Cerebellar cortex (tissue), 1 donor: ENCODE results near the gene CETP.
"Not testable (repeated sequence)": the region's sequence is repeated elsewhere in the genome, so short reads cannot be mapped to it uniquely, and the experiment has no call there.

ENCODE experiments used
- DNase-seq: peaks from one replicate; pipeline ENCODE4 v3.0.0-alpha.2; 2015; ENCODE audit warnings: low spot score

The CETP gene

GRCh38 chr16:56997931-56998330 is 36.2 kb downstream of the CETP start:
- DNase-seq: no peak

- no peak for DNase-seq
These were observed 36.6 kb downstream of the CETP start for GRCh38 chr16:56998352-56998751.

DNA sequence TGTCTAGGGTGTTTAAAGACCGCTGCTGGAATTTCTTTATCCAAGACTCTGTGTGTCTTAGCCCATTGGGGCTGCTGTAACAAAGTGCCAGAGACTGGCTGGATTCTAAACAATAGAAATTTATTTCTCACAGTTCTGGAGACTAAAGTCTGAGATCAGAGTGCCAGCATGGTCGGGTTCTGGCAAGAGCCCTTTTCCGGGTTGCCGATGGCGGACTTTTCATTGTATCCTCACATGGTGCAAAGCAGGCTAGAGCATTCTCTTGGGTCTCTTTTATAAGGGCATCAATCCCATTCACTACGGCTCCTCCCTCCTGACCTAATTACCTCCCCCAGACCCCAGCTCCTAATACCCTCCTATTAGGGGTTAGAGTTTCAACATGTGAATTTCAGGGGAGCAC is 37.1 kb downstream of the CETP start:
- DNase-seq: no peak

DNA sequence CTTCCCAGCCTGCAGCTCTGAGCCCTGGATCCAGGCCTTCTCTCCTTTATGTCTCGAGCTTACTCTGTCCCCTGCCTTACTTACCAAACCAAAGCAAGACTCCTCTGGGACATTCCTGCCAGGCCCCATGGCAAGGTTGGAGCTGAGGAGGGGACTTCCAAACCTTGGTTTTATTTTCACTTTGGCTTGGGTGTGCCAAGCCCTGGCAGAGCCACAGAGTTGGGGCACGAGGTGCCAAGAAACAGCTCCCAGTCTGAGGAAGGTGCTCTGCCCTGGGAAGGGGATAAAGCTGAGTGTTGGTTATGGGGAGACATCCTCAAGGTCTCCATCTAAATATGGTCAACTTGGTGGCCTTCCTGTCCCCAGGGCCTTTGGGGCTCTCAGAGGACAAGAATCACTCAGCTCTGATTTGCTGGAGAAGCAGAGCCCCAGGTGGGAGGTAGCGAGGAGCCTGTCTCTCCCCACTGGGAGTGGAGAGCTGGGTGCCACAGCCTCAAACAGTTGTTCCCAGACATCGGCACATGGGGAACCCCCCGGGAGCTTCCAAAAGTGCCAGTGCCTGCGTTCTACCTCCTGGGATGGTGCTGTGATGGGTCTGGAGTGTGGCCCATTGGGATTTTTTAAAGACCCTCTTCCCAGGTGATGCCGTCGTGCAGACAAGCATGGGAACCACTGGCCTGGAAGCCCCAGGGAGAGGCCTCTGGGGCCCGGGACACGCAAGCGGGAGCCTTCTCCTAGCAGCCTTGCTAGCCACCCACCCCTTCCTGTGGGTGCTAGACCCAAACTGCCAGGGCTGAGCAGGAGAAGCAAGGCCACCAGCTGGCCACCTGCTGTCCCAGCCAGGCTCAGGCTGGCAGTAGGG is 37.9 kb downstream of the CETP start:
- DNase-seq: no peak

- DNase-seq: no peak
These were observed 38.7 kb downstream of the CETP start for GRCh38 chr16:57000271-57001025.

DNA sequence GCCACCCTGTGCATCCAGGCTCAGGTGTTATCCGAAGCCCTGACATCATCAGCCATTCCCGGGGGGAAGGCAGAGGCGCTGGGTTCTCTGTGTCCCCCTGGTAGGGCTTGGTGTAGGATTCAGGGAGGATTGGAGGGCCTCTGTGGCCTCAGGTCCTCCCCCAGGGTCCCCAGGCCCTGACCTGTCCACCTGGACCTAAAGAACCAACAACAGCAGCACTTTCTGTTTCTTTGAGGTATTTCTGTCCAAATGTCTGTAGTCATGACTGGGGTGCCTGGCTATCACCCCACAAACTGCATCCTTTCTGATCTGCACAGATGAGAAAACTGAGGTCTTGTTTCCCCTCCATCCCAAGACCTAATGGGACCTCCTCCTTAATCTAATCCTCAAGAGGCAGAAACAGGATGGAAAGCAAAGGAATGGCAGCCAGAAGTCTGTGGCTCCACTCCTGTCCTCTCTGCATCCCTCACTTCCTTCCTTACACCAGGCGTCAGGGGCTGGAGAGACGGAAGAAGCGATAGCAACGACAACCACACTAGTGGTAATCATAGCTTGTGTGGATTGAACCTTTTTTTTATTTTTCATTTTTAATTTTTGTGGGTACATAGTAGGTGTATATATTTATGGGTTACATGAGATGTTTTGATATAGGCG is 39.4 kb downstream of the CETP start:
- no peak for DNase-seq

- DNase-seq: no peak
These were observed 42.0 kb downstream of the CETP start for GRCh38 chr16:57003439-57004386.

- no peak for DNase-seq
These were observed 42.9 kb downstream of the CETP start for GRCh38 chr16:57004387-57005250.

DNA sequence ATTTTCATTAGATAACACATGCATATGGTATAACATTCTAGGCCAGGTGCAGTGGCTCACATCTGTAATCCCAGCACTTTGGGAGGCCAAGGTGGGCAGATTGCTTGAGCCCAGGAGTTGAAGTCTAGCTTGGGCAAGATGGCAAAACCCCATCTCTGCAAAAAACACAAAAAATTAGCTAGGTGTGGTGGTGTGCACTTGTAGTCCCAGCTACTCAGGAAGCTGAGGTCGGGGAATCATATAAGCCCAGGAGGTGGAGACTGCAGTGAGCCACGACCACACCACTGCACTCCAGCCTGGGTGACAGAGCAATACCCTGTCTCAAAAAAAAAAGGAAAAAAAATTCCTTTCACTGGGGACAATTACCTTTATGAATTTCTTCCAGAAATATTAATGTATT is 43.8 kb downstream of the CETP start:
- not testable (repeated sequence) for DNase-seq

DNA sequence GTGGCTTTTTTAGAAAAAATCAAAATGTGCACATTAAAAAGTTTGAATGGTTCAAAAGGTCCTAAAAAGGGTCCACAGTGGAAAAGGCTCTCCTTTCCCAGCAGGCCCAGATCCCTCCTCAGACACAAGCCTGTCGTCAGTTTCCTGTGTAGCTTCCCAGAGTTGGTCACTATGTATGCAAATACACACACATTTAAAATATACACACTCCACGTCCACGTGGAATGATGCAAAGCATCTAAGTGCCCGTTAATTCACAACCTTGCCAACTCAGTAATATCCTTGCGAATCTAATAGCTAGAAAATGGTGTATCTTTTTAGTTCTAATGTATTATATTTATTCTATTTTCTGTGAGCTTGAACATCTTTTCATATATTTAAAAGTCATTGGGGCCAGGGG is 45.3 kb downstream of the CETP start:
- DNase-seq: no peak

GRCh38 chr16:57007530-57007929 is 45.8 kb downstream of the CETP start:
- DNase-seq: no peak

DNA sequence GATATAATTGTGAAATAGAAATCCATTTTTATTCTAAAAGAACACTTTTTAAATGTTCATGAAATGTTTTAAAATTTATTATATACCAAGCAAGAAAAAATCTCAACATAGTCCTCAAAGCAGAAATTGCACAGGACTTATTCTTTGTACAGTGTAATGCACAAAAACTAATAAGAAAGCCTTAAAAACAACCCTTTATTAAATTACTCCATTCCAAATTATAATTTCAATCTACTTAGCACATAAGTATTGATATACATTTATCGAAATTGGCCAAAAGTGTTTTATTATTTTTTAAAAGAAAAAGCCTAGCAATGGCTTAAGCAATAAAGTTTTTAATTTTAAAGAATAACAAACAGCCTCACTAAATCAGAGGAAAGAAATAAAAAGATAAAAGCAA is 46.7 kb downstream of the CETP start:
- DNase-seq: no peak

DNA sequence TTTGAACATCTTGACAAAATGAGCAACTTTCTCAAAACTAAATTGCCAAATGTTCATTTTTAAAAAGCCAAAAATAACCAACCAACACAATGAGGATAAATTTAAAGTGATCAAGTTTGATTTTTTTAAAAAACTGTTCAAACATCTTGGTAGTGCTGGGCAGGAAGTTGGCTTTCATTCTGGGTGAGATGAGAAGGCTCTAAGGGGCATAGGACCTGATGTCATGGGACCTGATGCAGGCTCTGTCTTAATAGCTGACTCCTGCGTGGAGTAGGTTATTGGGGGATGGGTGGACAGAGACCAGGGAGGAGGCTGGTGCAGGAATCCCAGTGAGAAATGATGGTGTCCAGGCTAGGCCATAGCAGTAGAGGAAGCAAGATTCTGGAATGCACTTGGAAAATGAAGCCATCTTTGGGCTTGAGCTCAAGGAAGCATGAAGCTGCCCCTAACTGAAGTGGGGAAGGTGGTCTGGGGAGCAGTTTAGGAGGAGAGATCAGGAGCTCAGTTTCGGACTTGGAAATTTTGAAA is 48.0 kb downstream of the CETP start:
- no peak for DNase-seq

DNA sequence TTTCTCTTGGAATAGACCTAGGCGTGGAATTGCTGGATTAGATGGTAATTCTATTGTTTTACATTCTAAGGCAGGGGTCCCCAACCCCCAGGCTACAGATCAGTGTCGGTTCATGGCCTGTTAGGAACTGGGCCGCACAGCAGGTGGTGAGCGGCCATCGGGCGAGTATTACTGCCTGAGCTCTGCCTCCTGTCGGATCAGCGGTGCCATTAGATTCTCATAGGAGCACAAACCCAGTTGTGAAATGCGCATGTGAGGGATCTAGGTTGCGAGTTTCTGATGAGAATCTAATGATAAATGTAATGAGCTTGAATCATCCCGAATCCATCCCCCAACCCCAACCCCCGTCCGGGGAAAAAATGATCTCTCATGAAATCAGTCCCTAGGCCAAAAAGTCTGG is 50.6 kb downstream of the CETP start:
- no peak for DNase-seq

DNA sequence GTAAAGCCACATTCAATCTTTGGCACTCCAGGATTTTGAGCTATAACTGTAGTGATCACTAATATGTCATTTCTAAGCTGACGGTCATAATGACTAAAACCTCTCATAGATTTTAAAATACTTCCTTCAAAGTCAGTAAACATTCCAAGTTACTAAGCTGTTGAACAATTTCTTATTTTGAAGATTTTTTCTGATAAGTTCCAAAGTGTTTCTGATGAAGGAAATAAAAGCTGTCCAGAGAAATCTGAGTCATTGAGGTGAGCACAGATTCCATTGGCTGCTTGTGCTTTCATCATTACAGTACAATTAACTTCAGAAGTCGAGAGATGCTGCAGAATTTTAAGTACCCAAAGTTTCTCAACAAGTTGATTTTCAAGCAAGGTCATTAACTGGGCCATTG is 51.5 kb downstream of the CETP start:
- DNase-seq: no peak

GRCh38 chr16:57013902-57014301 is 52.2 kb downstream of the CETP start:
- DNase-seq: no peak

GRCh38 chr16:57016301-57016700 is 54.6 kb downstream of the CETP start:
- no peak for DNase-seq

GRCh38 chr16:57016831-57017230 is 55.1 kb downstream of the CETP start:
- no peak for DNase-seq

GRCh38 chr16:57017251-57017650 is 55.5 kb downstream of the CETP start:
- no peak for DNase-seq

GRCh38 chr16:57019746-57020145 is 58.0 kb downstream of the CETP start:
- no peak for DNase-seq

GRCh38 chr16:57020651-57021050 is 58.9 kb downstream of the CETP start:
- no peak for DNase-seq
